Iris pigment epithelial cell (primary cell): Measurements from ENCODE around the gene DUSP15.

ENCODE experiments used
- DNase-seq: peaks from one replicate; pipeline ENCODE4 v3.0.0-alpha.2; 2011; ENCODE audit warnings: low read depth

DUSP15 gene

GRCh38 chr20:31860390-31861134, 9.8 kb downstream of the DUSP15 start:
- DNase-seq, result peak; percentile 26

DNA sequence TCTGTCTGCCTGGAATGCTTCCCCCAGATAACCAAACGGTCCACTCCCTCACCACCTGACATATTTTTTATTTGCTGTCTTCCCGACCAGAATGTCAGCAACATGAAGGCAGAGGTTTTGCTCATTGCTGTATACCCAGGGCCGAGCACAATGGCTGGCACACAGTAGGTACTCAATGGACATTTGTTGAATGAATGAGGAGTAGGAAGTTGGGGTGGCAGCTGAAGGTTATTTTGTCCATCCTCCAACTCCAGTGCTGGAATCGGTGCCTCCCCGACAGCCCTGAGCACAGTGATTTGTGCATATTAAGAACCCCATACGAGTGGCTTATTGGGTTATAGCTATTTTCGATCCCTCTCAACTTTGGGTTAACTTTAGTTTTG, 10.3 kb downstream of the DUSP15 start:
- DNase-seq, result no peak

- DNase-seq, result no peak
These were observed 10.9 kb downstream of the DUSP15 start for GRCh38 chr20:31859266-31859997.

GRCh38 chr20:31858760-31859083, 11.6 kb downstream of the DUSP15 start:
- DNase-seq, result no peak

GRCh38 chr20:31857861-31858759, 12.2 kb downstream of the DUSP15 start:
- DNase-seq, result no peak

- no peak for DNase-seq
These were observed 13.8 kb downstream of the DUSP15 start for GRCh38 chr20:31856516-31856915.

GRCh38 chr20:31853481-31853880, 16.8 kb downstream of the DUSP15 start:
- DNase-seq, result no peak

DNA sequence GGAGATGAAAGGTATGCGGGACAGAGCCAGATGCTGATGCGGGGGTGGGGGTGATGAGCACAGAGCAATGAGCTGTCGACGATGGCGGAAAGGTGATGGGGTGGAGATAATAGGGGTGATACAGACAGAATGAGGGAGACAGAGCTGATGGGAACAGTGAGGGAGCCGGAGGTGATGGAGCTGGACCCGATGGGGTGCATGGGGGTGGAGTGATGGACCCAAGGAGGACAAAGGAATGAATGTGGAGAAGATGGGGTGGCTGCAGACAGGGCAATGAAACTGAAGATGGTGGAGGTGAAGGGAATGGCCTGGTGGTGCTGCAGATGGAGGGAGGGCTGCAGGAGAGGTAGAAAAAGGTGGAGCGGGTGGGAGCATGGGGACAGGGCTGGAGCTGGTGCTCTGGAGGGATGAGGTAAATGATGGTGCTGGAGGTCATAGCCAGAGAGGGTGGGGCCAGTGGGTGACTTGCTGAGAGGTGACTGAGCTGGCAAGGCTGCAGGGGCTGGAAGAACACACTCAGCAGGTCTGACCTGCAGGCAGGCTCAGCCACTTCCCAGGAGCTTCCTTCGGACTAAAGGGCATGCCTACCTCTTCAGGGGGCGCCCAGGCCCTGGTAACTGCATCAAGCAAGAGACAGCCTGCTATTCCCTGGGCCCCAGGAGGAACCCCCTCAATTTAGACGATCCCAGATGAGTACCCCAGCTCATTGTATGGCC, 18.9 kb downstream of the DUSP15 start:
- no peak for DNase-seq

DNA sequence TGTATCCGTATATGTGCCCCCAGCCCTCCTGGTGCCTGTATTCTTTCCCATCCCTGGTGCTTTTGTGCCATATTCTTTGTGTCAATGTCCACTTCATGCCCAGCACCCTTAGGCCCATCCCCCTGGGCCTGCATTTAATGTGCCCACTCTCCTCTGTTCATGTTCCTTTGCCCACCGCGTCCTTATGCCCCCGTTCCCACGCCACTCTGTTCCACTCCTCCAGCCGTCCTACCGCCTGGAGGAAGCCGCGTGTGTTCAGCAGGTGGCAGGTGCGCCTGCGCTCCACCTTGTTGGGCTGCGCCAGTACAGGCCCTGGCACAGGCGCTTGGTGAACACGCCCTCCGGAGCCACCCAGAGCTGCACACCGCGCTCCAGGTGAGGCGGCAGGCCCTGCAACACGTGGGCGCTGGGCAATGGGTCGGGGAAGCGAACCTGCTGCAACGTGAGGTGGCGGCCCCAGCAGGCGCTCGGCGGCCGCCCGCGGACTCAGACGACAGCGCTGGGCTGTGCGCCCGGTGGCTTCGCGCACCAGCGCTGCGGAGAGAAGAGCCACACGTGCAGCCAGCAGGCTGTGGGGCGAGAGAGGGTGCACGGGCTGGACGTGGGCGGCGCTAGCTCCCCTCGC, 20.9 kb downstream of the DUSP15 start:
- no peak for DNase-seq

DNA sequence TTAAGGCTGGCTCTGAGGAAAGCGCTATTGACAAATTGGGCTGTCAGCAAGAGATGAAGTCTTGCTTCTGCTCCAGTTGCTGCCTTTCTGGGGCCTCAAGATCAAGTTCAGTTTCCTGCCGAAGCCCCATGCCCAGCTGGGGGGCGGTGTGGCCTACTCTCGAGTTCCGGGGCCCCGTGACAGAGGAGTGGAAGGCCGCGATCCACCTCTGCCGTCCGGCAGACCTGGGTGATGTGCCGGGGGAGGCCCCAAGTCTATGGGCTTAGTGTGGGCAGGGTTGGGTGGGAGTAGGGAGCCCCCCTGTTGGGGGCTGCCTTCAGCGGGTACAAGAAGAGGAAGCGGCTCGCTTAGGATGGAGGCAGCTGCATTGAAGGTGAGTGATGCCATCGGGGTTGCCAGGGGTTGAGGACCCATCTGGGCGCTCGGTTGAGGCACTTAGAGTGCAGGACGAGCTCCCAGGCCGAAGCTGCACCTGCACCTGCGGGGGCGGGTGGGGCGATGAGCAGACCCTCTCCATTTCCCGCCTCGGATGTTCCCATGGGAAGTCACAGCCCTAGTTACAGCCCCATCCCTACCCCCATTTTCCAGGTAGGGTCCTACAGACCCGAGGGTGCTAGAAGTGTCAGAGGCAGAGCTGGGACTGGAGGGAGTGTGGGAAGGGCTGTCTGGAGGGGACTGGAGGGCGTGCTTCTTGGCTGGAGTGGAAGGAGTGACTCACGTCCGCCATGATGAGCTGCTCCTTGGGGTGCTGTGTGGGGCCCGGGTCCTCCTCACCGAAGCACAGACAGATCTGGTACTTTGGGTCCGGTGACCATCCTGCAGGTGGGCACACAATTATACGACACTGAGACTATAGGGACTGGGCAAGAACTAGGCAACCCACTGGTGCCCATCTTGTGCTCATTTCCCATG, 22.0 kb downstream of the DUSP15 start:
- no peak for DNase-seq

DNA sequence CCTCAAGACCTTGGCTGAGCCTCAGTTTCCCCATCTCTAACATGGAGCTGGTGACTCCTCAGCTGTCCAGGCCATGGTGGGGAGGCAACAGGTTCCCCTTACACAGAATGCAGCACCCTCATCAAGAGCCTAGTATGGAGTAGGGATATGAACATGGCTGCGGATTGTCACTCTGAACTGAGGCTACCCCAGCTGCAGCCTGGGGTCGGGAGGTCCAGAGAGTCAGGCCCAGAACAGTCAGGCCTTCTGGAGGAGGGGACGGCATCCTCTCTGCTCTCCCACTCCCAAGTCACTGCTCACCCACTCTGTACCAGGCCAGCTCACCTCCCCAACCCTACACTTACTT, 23.6 kb downstream of the DUSP15 start:
- DNase-seq, result no peak

DNA sequence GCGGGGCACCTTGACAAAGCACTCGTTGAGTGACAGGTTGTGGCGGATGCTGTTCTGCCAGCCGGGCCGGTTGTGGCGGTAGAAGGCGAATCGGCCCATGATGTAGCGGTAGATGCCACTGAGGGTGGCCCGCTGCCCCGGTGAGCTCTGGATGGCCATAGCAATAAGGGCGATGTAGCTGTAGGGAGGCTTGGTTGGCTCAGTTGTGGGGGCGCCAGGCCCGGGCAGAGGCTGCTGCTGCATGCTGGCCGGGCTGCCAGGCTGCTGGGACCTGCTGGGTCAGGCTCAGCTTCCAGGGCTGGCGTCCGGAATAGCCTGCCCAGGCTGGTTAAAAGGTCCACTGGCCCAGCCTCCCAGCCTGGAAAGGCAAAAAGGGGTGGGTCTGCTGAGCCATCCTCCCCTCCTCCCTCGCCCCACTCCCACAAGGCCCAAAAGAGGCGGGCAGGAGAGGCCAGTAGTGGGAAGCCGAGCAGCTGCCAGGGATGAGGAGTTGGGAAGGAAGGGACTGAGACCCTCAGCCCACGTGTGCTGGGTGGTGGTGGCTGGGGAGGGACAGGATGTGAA, 24.9 kb downstream of the DUSP15 start, which contains the start of gene FOXS1:
Gene FOXS1 (minus strand): TSS at position 305 of the 564 bp plus-strand sequence. CDS start 62 bp downstream, at position 243.
- no peak for DNase-seq

DNA sequence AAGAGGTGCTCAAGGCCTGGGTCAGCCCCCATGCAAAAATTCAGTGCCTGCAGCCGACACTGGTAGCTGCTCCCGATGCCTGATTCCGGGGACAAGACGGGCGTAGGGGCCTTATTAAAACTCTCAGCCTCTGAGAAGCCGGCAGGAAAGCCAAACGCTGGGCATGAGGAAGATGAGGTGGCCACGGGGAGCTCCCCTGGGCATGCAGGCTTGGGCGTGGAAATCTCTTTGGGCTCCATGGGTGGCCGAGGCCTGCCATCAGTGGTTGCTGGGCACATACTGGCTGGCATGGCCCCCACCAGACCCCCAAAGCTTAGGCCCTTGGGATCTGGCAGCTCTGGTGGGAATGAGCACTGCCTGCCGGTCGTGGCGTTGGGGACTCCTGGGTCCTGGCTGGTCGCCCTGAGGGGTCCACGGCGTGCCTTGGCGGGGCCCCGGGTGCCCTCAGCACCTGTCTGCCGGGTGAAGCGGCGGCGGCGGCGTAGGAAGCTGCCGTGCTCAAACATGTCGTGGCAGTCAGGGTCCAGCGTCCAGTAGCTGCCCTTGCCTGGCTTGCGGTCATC, 25.5 kb downstream of the DUSP15 start:
- no peak for DNase-seq

DNA sequence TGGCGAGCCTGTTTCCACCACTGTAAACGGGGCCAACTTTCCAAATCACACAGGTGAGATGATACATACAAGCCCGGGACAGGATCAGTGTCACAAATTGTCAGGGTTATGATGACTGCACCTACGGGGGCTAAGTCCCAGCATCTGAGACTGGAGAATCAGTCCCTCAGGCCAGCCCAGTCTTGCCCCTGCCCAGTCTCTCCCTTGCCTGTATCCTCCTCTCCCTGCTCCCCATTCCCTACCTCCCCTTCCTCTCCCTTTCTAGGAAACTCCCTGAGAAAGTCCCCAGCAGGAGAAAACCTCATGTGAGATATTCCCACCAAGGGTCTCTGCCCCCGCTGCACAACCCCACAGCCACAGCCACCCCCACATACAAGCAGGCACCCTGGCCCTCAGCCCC, 26.4 kb downstream of the DUSP15 start:
- DNase-seq, result no peak

GRCh38 chr20:31843288-31843687, 27.0 kb downstream of the DUSP15 start:
- no peak for DNase-seq

DNA sequence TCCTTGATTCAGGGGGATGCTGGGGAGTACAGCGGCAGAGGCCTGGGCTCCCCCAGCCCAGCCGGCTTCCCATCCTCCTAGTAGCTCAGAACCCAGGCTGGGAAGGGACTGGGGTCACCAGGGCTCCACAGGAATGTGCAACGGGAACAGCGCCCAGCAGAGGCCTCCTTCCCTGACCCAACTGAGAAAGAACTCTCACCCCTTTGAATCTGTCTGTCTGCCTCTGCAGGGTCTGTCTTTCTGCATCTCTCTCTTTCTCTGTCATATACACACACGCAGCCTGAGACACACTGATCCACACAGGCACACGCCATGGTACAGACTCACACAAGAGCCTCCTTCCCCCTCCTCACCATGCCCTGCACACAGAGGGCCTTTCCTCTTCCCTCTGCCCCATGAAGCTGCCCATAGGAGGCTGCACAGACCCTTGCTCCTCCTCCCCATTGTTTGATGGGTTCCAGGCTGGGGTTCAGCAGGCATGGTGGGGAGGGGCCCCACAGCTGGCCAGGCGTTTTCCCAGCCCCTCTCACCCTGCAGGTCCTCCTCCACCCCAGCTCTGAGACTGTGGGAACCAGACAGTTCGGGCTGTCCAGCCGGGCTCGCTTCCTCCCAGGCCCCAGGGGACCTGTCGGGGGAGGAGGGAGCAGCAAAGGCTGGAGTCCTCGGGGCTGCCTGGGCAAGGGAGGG, 27.7 kb downstream of the DUSP15 start:
- peak; percentile 78 for DNase-seq

DNA sequence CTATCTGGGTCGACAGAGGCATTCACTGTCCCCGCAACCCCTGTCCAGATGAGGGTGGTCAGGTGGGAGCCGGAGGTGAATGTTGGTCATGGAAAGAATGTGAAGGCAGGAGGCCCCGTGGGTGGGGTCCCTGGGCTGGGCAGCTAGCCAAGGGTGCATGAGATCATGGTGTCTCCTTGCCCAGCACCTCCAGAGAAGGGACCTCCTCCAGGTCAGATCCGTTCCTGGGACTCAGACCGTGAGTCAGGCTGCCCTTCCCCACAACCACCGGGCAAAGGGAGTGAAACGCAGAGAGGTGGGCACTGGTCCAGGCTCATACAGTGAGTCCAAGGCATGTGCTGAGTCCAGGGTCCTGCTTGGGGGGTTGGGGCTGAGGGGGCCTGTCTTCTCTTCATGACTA, 28.4 kb downstream of the DUSP15 start:
- DNase-seq, result peak; percentile 75

GRCh38 chr20:31840906-31841816, 29.2 kb downstream of the DUSP15 start:
- DNase-seq, result no peak
